Epithelial cell of proximal tubule (primary cell): ENCODE results near the gene NCS1. TPM values are rescaled to one million over a fixed set of nuclear protein-coding genes. Genes with fewer than 3 reads are reported as not detected.

Experiments used
- DNase-seq: peaks from one replicate; pipeline ENCODE4 v3.0.0-alpha.2; 2011; ENCODE audit warnings: low read depth
- H3K4me3 ChIP-seq: 2 replicates; pipeline ENCODE4 v1.5.1; 2011; ENCODE audit warnings: low read depth, mild to moderate bottlenecking, low read length
- total RNA-seq: library from RNA; depleted of rRNA; stranded (reverse); fragments of >200 nt; gene quantifications from 2 replicates; pipeline ENCODE4 v1.2.3, GENCODE V29; 2015
- TF ChIP-seq, protein P1 (sequence below): conservative IDR thresholded peaks from 2 replicates; pipeline ENCODE4 v1.5.1; 2012; ENCODE audit warnings: low read depth, mild to moderate bottlenecking, low read length

The NCS1 gene
- total RNA-seq, 1 donor from 2014 or later: 48.8 TPM

DNA sequence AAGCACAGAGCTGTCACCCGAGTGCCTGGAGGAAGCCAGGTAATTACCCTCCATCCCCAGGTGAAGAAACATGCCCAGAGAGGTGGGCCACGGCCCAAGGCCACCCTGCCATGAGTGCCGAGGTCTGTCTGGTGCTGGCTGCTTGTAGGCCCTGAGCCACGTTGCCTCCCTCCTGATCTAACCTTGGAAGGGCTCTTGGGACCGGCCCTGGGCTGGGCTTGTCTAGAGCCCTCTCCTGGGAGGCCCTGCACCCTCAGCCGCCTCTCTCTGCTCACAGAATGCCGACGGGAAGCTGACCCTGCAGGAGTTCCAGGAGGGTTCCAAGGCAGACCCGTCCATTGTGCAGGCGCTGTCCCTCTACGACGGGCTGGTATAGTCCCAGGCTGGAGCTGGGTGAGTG is 53.9 kb downstream of the NCS1 start:
- DNase-seq: no peak
- TF ChIP-seq, protein P1, sequence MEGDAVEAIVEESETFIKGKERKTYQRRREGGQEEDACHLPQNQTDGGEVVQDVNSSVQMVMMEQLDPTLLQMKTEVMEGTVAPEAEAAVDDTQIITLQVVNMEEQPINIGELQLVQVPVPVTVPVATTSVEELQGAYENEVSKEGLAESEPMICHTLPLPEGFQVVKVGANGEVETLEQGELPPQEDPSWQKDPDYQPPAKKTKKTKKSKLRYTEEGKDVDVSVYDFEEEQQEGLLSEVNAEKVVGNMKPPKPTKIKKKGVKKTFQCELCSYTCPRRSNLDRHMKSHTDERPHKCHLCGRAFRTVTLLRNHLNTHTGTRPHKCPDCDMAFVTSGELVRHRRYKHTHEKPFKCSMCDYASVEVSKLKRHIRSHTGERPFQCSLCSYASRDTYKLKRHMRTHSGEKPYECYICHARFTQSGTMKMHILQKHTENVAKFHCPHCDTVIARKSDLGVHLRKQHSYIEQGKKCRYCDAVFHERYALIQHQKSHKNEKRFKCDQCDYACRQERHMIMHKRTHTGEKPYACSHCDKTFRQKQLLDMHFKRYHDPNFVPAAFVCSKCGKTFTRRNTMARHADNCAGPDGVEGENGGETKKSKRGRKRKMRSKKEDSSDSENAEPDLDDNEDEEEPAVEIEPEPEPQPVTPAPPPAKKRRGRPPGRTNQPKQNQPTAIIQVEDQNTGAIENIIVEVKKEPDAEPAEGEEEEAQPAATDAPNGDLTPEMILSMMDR: no peak

GRCh38 chr9:130227833-130228232 is 55.6 kb downstream of the NCS1 start:
- TF ChIP-seq, protein P1: no peak
- no peak for DNase-seq
- no peak overlapping the region for H3K4me3 ChIP-seq

More for the DNA sequence above, 53.9 kb downstream of the NCS1 start:
- H3K4me3 ChIP-seq: no peak overlapping the region

DNA sequence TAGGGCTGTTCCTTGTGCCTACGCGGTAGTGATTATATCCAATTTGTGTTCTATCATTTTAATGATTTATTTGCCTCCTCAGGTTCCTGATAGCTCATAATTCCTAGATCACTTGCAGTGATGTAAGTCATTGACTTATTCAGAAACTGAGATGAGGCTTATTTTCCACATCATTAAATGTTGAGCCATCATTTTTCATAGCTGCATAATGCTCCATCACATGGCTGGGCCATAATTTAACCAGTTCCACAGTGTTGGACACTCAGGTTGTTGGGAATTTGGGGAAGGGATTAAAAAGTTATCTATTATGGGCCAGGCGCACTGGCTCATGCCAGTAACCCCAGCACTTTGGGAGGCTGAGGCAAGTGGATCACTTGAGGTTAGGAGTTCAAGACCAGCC is 57.6 kb downstream of the NCS1 start:
- no peak for DNase-seq
- TF ChIP-seq, protein P1: no peak

GRCh38 chr9:130230631-130231030 is 58.4 kb downstream of the NCS1 start:
- no peak overlapping the region for H3K4me3 ChIP-seq
- TF ChIP-seq, protein P1: no peak
- no peak for DNase-seq

More for the DNA sequence above, 57.6 kb downstream of the NCS1 start:
- no peak overlapping the region for H3K4me3 ChIP-seq

GRCh38 chr9:130232899-130233586 is 60.8 kb downstream of the NCS1 start:
- TF ChIP-seq, protein P1: no peak
- no peak overlapping the region for H3K4me3 ChIP-seq
- no peak for DNase-seq

DNA sequence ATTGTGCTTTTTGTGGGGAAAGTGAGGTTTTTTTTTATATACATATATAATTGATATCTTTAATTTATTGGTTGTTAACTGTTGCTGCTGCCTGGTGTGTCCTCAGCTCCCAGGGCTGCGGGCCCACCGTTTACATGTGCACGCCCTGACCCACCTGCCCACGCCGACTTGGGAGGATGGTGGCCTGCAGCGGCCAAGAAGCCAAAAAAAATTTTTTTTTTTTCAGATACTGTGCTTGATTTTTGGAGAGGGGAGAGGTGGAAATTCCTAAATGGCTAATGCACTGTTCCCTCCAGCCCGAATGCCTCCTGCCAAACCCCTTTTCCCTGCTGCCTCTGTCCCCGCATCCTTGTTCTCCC is 61.4 kb downstream of the NCS1 start:
- H3K4me3 ChIP-seq: no peak overlapping the region
- TF ChIP-seq, protein P1: no peak
- no peak for DNase-seq

- no peak for DNase-seq
- TF ChIP-seq, protein P1: no peak
- no peak overlapping the region for H3K4me3 ChIP-seq
Observed at GRCh38 chr9:130234340-130235260, 62.4 kb downstream of the NCS1 start.
